HepG2 (cell line): ENCODE measurements around the gene ATP6V0E2. TPM values are rescaled to one million over a fixed set of nuclear protein-coding genes. Genes with fewer than 3 reads are reported as not detected.

ENCODE experiments used
- BCLAF1 ChIP-seq: fragments of 450-650 bp; IDR thresholded peaks from 2 replicates; pipeline ENCODE4 v1.6.1; 2017; ENCODE audit warnings: mild to moderate bottlenecking
- DPF2 ChIP-seq: sonication (generic); formaldehyde crosslinking; IDR thresholded peaks from 2 replicates; pipeline ENCODE4 v1.4.0; 2020; ENCODE audit warnings: mild to moderate bottlenecking, low read depth, missing genetic modification reagents, borderline replicate concordance
- ELF4 ChIP-seq: sonication (generic); formaldehyde crosslinking; IDR thresholded peaks from 2 replicates; pipeline ENCODE4 v1.5.0; 2020; ENCODE audit warnings: missing genetic modification reagents, mild to moderate bottlenecking, moderate library complexity, borderline replicate concordance
- KDM5B ChIP-seq: sonication (generic); formaldehyde crosslinking; IDR thresholded peaks from 2 replicates; pipeline ENCODE4 v1.4.0; 2020; ENCODE audit warnings: missing genetic modification reagents, mild to moderate bottlenecking, borderline replicate concordance
- MBNL3 ChIP-seq: fragments of 250-450 bp; sonication (Bioruptor Pico); conservative IDR thresholded peaks from 2 replicates; pipeline ENCODE4 v1.8.0; 2022; ENCODE audit warnings: mild to moderate bottlenecking, inconsistent platforms
- NFRKB ChIP-seq: fragments of 450-650 bp; IDR thresholded peaks from 2 replicates; pipeline ENCODE4 v1.6.1; 2017
- RFXAP ChIP-seq: sonication (generic); formaldehyde crosslinking; IDR thresholded peaks from 2 replicates; pipeline ENCODE4 v1.4.0; 2020; ENCODE audit warnings: missing genetic modification reagents, borderline replicate concordance
- SIN3B ChIP-seq: fragments of 150-350 bp; IDR thresholded peaks from 2 replicates; pipeline ENCODE4 v1.6.1; 2014; ENCODE audit warnings: low read length
- SRSF4 ChIP-seq: fragments of 200-400 bp; formaldehyde crosslinking; IDR thresholded peaks from one replicate; pipeline ENCODE4 v1.6.1; 2018; ENCODE audit warnings: mild to moderate bottlenecking, low read depth, low read length, moderate library complexity; ENCODE audit not compliant: poor library complexity, severe bottlenecking
- SSRP1 ChIP-seq: IDR thresholded peaks from 2 replicates; pipeline ENCODE4 v1.6.1; 2016; ENCODE audit warnings: control low read depth
- TP53 ChIP-seq: sonication (generic); formaldehyde crosslinking; conservative IDR thresholded peaks from 2 replicates; pipeline ENCODE4 v1.4.0; 2020; ENCODE audit warnings: missing genetic modification reagents
- TRIM24 ChIP-seq: sonication (generic); formaldehyde crosslinking; IDR thresholded peaks from 2 replicates; pipeline ENCODE4 v1.8.0; 2022; ENCODE audit warnings: mild to moderate bottlenecking, missing genetic modification reagents
- U2AF1 ChIP-seq: fragments of 200-400 bp; formaldehyde crosslinking; optimal IDR thresholded peaks from 2 replicates; pipeline ENCODE3; 2017; ENCODE audit warnings: mild to moderate bottlenecking, low read depth, low read length
- ZNF282 ChIP-seq: fragments of 450-650 bp; IDR thresholded peaks from 2 replicates; pipeline ENCODE4 v1.6.1; 2018; ENCODE audit not compliant: partially characterized antibody
- ZNF30 ChIP-seq: sonication (generic); formaldehyde crosslinking; IDR thresholded peaks from 2 replicates; pipeline ENCODE4 v1.5.0; 2020; ENCODE audit warnings: mild to moderate bottlenecking, missing genetic modification reagents
- ZNF329 ChIP-seq: sonication (generic); formaldehyde crosslinking; IDR thresholded peaks from 2 replicates; pipeline ENCODE4 v1.9.0; 2021; ENCODE audit warnings: low read depth, mild to moderate bottlenecking, missing genetic modification reagents
- ZNF496 ChIP-seq: sonication (generic); formaldehyde crosslinking; IDR thresholded peaks from 2 replicates; pipeline ENCODE4 v1.8.1; 2023; ENCODE audit warnings: mild to moderate bottlenecking, moderate library complexity, missing genetic modification reagents; ENCODE audit not compliant: insufficient replicate concordance
- ZNF513 ChIP-seq: sonication (generic); formaldehyde crosslinking; conservative IDR thresholded peaks from 2 replicates; pipeline ENCODE4 v1.5.0; 2020; ENCODE audit warnings: missing genetic modification reagents
- ZNF644 ChIP-seq: IDR thresholded peaks from 2 replicates; pipeline ENCODE4 v1.6.1; 2016; ENCODE audit warnings: low read depth
- ZNF724P ChIP-seq: sonication (generic); formaldehyde crosslinking; IDR thresholded peaks from 2 replicates; pipeline ENCODE4 v1.8.0; 2022; ENCODE audit warnings: missing genetic modification reagents, borderline replicate concordance
- ZNF761 ChIP-seq: sonication (generic); formaldehyde crosslinking; conservative IDR thresholded peaks from 2 replicates; pipeline ENCODE4 v1.4.0; 2020; ENCODE audit warnings: mild to moderate bottlenecking, missing genetic modification reagents
- ZNF788 ChIP-seq: sonication (generic); formaldehyde crosslinking; IDR thresholded peaks from 2 replicates; pipeline ENCODE4 v1.5.0; 2020; ENCODE audit warnings: mild to moderate bottlenecking, missing genetic modification reagents, borderline replicate concordance
- ZNF841 ChIP-seq: sonication (generic); formaldehyde crosslinking; IDR thresholded peaks from 2 replicates; pipeline ENCODE4 v1.8.1; 2023; ENCODE audit warnings: missing genetic modification reagents, borderline replicate concordance
- ZSCAN29 ChIP-seq: sonication (generic); formaldehyde crosslinking; conservative IDR thresholded peaks from 2 replicates; pipeline ENCODE4 v1.4.0; 2020; ENCODE audit warnings: mild to moderate bottlenecking, missing genetic modification reagents
- ZUFSP ChIP-seq: sonication (generic); formaldehyde crosslinking; IDR thresholded peaks from 2 replicates; pipeline ENCODE4 v1.9.0; 2021; ENCODE audit warnings: missing genetic modification reagents, mild to moderate bottlenecking, borderline replicate concordance
- polyA plus RNA-seq, 8 experiments: library from polyadenylated mRNA; depleted of rRNA in 3 of 8; stranded (reverse) in 7 of 8; unstranded in 1 of 8; fragments of >200 nt; fragmentation: Illumina TruSeq in 4 of 8; extraction: Trizol in 4 of 8; gene quantifications; 2 replicates each; pipeline versions ENCODE4 v1.2.1 to v1.2.3, GENCODE V29; 2011 to 2016; ENCODE audit warnings: low read depth in 4 of 8, missing spikeins in 1 of 8, mixed read lengths in 1 of 8; ENCODE audit not compliant: insufficient read depth in 1 of 8
- total RNA-seq, 5 experiments: library from RNA; depleted of rRNA; stranded (reverse); fragments of >200 nt; fragmentation: Illumina TruSeq; extraction: Trizol; gene quantifications; 2 replicates each; pipeline ENCODE4 v1.2.3, GENCODE V29; 2016; ENCODE audit warnings: low read depth in 1 of 5

Gene ATP6V0E2
- total and polyA plus RNA-seq, 2 of the 13 experiments (the other 11 are each of a cell fraction or from before 2014, with no cell fraction given): 36.8 to 203 TPM

GRCh38 chr7:149838224-149838991, 35.4 kb upstream of the ATP6V0E2 start, which contains the start of gene ZNF862 (continued):
- no peak for TF ChIP-seq BCLAF1
- TF ChIP-seq ZSCAN29: 0 out of 2 replicates have a peak, but pooled peaks have one; percentile 62
- TF ChIP-seq ZNF841: no peak
- TF ChIP-seq ZNF496: no peak
- 0 out of 2 replicates have a peak, but pooled peaks have one; percentile 59 for TF ChIP-seq ZNF30 (CRISPR knock-in tag)
- no peak for TF ChIP-seq DPF2 (CRISPR knock-in tag)
- TF ChIP-seq ZNF761: peak; percentile 67; the same call in 1 of the 2 replicates
- no peak for TF ChIP-seq TRIM24 (CRISPR knock-in tag)
- TF ChIP-seq NFRKB: no peak
- peak; percentile 83 for TF ChIP-seq ZNF788 (CRISPR knock-in tag)
- TF ChIP-seq KDM5B (CRISPR knock-in tag): no peak; the same call in 1 of the 2 replicates
- TF ChIP-seq MBNL3 (CRISPR knock-in tag): no peak
- no peak for TF ChIP-seq ZNF329 (CRISPR knock-in tag)
- no peak for TF ChIP-seq ZUFSP
- no peak for TF ChIP-seq SSRP1
- 0 out of 2 replicates have a peak, but pooled peaks have one; percentile 58 for TF ChIP-seq ZNF724P (CRISPR knock-in tag)
- TF ChIP-seq ZNF644 (CRISPR knock-in tag): no peak
- no peak for TF ChIP-seq SRSF4
- TF ChIP-seq U2AF1: no peak
- TF ChIP-seq ELF4 (CRISPR knock-in tag): 0 out of 2 replicates have a peak, but pooled peaks have one; percentile 27
- TF ChIP-seq RFXAP (CRISPR knock-in tag): peak; percentile 85
- no peak for TF ChIP-seq ZNF282
- no peak for TF ChIP-seq SIN3B
- TF ChIP-seq TP53: no peak; the same call in 1 of the 2 replicates
- TF ChIP-seq ZNF513: no peak; the same call in 1 of the 2 replicates
